GM19351 (cell line): Measurements from ENCODE around the gene INSRR.

Source experiments
- ATAC-seq: cut with Tn5 transposase; IDR thresholded peaks from one replicate; pipeline ENCODE4 v1.9.1; 2021; ENCODE audit warnings: mild to moderate bottlenecking, moderate library complexity; ENCODE audit not compliant: unreplicated experiment

Gene INSRR

GRCh38 chr1:156853761-156854160 lies 5.2 kb downstream of the INSRR start:
- ATAC-seq = no peak

GRCh38 chr1:156852418-156852874 lies 6.5 kb downstream of the INSRR start:
- no peak for ATAC-seq

GRCh38 chr1:156851779-156852417 lies 7.0 kb downstream of the INSRR start:
- no peak for ATAC-seq

DNA sequence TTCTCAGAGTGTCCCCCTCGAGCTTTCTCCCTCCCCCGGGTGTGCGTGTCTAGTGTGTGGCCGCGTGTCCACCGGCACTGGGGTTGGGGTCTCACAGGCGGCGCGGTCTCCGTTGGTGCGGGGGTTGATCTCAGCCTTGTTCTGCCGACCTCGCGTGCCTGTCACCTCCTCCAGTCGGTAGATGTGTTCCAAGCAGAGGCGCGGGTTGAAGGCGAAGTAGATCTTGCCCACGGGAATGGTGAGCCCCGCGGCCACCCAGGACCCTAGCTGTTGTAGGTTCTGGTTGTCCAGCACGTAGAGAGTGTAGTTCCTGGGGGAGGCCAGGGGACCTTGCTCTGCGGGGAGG lies 9.8 kb downstream of the INSRR start:
- ATAC-seq = no peak

DNA sequence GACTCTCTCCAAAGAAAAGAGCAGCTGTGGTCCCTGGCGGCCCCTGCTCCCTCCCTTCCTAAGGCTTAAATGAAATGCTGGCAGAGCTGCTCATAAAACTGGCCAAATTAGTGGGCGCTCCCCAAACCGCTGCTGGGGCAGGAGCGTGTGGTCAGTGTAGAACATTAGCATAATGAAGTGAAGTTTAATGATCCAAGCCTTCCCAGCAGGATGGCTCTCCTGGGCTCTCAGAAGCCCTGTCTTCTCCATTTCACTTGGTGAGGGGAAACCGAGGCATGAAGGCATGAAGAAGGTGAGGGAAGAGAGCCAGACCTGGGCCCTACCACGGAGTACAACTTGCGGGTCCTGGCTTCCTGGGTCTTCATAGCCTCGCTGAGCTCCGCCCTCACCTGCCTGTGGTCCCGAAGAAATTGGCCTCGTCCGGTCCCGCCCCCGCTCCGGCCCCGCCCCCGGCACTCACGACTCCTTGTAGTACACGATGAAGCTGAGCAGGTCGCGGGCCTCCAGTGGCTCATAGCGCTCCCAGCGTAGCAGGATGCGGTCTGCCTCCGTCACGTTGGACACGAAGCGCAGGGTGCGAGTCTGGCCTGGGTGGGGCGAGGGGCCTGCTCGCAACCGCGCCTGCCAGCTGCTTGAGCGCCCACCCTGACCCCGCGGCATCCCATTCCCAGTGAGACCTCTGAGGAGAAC lies 10.3 kb downstream of the INSRR start:
- ATAC-seq = no peak

DNA sequence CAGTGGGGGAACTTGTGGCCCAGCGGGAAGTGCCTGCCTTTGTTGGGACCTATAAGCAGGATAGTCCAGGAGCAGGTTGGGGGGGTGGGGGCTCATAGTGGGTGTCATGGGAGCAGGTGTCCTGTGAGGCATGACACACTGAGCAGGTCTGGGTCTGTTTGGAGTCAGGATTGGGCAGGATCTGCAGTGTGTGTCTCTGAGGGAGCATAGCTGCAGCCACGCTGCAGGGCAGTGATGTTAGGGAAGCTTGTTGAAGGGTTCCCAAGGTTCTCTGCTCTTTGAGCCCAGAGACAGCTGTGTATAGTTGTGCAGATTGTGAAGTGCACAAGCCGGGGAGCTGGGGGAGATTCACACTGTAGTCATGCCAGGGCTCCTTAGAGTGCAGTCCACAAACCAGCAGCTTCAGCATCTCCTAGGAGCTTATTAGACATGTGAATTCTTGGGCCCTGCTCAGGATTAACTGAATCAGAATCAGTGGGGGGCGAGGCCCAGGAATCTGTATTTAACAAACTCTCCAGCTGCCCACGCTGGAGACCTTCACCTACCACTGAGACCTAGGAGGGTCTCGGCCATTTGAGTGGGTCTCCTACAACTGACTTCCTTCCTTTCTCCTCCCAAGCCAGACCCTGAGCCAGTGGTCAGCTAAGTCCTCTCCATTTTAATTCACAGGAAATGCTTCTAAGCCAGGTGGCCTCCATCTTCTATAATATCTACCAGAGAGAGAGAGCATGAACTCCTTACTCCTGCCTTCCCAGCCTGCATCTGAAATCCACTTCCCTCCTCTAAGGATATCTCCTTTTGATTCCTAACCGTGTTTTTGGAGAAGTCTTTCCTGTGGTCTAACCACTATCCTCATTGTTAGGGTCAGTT lies 11.1 kb downstream of the INSRR start:
- ATAC-seq = no peak

GRCh38 chr1:156846643-156847042 lies 12.3 kb downstream of the INSRR start:
- ATAC-seq = no peak

GRCh38 chr1:156845953-156846545 lies 12.9 kb downstream of the INSRR start:
- no peak for ATAC-seq

DNA sequence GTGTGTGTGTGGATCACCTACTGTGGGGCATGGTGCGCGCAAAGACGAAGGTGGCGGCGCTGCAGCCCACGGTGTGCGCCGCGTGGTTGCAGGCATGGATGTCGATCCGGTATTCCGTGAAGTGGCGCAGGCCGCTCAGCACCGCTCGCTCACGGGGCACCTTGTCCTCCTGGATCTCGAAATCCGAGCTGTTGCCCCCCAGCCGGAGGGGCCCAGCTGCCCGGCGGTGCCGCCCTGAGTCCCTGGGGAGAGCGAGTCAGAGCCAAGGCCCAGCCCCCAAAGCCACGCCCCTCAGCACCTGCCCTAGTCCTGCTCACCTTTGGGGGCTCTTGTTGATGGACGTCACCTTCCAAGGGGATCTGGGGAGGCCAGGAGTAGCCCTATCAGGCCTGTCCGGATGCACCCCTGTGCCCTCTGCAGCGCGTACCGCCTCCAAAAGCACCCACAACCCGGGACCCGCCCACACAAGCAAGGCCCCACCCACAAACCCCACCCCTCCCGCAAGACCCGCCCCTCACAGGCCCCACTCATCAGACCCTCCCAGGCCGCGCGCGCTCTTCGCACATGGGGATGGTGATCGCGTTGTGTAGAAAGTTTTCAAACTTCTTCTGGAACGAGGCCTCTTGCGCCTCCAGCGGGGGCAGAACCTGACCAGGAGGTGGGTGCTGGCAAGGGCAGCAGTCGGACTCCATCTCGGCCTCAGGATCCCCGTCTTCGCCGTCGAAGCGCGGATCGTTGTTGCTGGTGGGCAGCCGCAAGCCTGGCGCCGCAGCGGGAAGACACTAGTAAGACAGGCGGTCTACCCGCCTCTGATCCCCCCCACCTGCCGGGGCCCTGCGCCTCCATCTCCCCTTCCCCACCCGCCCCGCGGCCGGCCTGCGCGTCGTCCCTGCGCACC lies 13.6 kb downstream of the INSRR start:
- no peak for ATAC-seq

DNA sequence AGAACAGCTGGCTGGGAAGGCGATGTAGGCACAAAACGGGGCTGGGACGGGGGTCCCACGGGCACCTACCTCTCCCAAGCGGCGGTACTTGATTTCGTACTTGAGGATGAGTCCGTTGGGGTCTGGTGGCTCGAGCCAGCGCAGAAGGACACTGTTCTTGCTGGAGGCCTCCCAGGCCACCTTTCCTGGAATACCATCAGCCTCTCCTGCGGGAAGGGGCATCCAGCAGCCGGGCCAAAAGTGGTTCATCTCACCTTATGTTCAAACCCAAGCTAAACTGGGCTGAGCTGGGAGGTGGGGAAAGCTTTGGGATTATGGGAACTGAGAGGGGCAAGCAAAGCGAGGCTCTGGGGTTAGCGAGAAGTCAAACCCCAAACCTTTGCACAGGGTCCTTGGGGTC lies 14.3 kb downstream of the INSRR start:
- ATAC-seq = no peak

- ATAC-seq = no peak
Measured at GRCh38 chr1:156844102-156844501, 14.8 kb downstream of the INSRR start.

DNA sequence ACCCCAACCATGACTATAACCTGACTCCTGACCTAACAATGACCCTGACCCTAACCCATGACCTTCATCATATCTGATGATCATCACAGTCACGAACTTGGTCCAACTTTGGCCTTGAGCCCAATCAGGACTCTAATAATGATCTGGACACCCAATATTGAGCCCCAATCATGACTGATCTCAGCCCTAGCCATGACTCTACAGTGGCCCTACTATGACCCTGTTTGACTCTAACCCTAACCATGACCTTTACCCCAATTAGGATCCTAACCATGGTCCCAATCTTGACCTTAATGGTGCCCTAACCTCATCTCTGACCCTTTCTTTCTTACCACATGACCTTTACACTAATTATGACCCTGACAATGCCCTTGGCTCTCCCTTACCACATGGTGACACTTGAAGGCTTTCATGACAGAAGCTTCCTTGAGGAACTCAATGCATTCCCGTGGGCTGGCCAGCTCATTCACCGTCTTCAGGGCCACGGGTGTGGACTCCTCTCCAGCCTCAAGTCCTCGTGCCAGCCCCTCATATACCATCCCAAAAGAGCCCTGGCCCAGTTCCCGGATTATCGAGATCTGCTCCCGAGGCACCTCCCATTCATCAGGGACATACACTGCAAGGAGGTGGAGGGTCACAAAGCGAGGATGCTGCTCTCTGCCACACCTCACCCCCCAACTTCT lies 16.2 kb downstream of the INSRR start:
- ATAC-seq = no peak

DNA sequence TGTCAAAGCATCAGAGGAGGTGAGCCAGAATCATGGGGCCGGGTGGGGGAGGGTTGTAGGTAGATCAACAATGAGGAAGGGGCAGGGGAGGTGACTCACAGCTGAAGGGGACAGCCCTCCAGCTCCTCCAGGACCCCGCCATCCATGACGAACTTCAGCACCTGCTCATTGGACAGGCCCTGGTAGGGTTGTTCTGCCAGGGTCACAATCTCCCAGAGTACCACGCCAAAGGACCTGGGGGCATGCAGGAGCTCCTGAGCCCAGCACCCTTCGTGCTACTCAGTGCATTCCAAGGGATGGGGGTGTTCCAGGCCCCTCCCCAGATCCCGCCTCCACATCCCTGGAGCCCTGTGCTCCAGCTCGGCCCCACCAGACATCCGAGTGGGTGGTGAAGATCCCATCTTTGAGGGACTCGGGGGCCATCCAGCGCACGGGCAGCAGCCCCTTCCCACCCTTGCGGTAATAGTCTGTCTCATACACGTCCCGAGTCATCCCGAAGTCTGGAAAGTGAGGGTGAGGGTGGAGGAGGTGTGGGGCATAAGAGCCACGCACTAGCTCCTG lies 17.5 kb downstream of the INSRR start:
- no peak for ATAC-seq

DNA sequence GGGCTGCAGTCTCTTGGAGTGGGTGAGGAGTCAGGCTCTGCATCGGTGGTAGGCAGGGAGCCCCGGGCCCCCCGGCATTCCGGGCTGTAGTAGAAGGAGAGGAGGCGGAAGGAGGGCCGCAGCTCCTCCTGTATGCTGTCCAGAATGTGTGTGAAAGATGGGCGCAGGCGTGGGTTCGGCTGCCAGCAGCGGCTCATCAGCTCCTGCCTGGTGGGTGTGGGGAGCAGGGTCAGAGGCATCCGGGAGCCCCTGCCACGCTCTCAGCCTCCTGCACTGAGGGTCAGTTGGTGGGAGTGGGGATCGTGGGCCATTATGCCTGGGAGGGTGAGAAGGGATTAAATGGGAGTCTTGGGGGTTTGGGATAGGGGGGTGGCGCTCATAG lies 18.0 kb downstream of the INSRR start:
- no peak for ATAC-seq

- ATAC-seq = no peak
Measured at GRCh38 chr1:156840186-156840897, 18.6 kb downstream of the INSRR start.

DNA sequence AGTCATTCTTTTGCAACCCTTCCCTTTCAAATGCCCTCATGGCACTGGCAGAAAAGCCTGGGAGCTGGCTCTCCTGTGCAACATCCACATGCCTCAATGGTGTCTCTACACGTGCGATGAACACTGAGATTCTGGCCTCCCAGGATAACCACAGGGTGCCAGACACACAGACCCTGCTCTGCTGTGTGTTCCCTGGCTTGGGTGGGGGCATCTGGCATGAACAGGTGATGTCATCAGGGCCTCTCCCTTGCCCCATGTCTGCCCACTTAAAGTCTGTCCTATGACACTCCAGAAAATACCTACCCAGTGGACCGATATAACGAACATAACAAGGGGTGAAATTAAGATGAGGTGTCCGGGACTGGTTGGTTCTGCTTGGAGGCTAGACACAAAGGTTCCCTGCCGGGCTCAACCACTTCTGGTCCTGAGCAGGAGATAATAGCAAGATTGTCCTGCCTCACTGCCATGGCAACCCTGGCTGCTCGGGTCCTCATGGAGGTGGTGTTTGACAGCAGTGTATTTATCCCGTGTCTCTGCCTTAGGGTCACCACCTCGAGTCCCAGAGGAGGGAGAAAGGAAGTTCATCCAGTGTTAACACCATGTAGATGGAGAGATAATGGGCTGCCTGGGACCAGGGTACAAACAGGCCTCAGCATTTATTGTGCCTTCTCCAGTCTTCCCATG lies 19.3 kb downstream of the INSRR start:
- no peak for ATAC-seq

DNA sequence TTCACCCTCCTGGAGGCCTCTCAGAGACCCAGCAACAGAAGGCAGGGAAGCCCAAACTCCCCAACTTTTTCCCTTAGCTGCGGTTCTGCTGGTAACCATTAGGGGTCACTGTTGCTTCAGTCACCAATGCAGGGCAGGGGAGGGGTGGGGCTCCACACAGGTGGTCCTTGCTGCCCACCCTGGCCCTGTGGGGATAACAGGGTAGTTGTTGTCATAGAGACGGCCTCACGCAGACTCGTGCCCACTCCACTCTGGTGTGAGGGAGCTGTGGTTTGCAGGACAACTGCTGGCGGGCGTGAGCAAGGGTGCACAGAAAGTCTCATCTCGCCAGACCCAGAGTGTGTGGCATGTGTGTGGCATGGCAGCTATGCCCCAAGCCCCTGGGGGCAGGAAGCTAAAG lies 19.9 kb downstream of the INSRR start:
- ATAC-seq = no peak

- no peak for ATAC-seq
Measured at GRCh38 chr1:156836892-156837291, 22.0 kb downstream of the INSRR start.
